ENCODE data around the gene KLK10.

The KLK10 gene

DNA sequence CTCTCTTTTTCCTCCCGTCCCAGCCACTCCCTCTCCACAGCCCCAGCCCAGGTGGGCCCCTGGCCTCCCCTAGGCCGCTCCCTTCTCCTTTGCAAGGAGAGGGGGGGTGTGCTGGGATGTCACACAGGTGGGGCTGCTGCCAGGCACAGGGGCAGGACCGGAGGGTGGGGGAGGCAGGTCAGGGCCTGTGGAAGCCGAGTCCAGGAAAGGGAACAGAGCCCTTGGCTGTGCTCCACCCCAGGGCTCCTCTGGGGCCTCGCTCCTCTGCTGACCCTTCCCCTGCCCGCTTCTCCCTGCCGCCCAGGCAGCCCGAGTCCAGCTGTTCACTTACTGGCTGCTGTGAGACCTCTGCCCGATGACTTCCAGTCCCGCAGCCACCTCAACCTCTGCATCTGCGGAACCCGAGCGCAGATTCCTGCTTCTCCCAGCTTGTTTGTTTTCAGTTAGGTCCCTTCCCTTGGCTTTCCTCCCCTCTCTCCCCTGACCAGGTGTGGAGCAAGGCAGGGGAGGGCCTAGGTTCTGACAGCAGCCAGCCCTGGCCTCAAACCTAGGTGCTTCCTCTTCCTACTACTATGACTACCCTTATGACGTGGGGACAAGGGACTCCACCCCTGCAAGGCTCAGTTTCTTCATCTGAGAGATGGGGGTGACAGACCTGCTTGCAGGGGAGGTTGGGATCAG lies 7.8 kb upstream of the KLK10 start:
- DNase-seq (ENCODE audit: low read depth in 3 of 3, low spot score in 1 of 3): no peak

DNA sequence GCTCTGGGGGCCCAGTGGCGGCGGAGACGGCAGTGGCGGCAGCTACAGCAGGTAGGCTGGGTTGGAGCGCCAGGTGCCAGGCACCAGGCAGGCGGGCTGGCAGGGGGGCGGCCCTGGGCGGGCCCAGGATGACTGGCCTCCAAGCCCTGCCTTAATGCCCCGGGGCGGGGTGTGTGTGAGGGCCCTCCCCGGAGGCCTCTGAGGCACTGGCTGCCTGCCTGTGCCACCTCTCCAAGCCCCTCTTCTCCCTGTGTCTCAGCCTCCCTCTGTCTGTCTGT lies 7.0 kb upstream of the KLK10 start, which contains the start of gene KLK11:
Gene KLK11 (minus strand): TSS at position 63 of the 278 bp plus-strand sequence. CDS start 985 bp downstream, outside the sequence.
- DNase-seq (ENCODE audit: low read depth in 3 of 3, low spot score in 1 of 3): no peak

- DNase-seq (ENCODE audit: low read depth in 3 of 3, low spot score in 1 of 3): no peak
These were observed 6.5 kb upstream of the KLK10 start for GRCh38 chr19:51025809-51026553.

- DNase-seq (ENCODE audit: low read depth in 3 of 3, low spot score in 1 of 3): no peak
These were observed 5.9 kb upstream of the KLK10 start for GRCh38 chr19:51025401-51025800.

- DNase-seq (ENCODE audit: low read depth in 3 of 3, low spot score in 1 of 3): no peak
These were observed 5.4 kb upstream of the KLK10 start for GRCh38 chr19:51024924-51025323.

GRCh38 chr19:51023946-51024345 lies 4.4 kb upstream of the KLK10 start:
- DNase-seq (ENCODE audit: low read depth in 3 of 3, low spot score in 1 of 3): no peak

DNA sequence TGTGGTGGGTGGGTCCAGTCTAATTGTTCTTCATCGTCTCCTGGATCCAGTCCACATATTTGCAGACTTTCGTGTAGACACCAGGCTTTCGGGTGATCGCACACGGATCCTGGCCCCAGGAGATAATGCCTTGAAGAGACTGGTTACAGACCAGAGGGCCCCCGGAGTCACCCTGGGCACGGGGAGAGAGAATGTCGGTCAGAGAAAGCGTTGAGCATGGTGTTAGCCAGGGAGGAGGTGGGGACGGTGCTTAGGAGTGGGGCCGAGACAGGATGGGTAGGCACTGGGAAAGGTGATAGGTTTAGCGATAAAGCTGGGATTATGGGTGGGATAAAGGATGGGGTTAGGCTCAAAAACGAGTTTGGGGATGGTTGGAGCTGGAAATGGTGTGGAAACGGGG lies 3.0 kb upstream of the KLK10 start:
- DNase-seq (ENCODE audit: low read depth in 3 of 3, low spot score in 1 of 3): no peak

GRCh38 chr19:51020988-51021651 lies 1.6 kb upstream of the KLK10 start:
- no peak for DNase-seq (ENCODE audit: low read depth in 3 of 3, low spot score in 1 of 3)

DNA sequence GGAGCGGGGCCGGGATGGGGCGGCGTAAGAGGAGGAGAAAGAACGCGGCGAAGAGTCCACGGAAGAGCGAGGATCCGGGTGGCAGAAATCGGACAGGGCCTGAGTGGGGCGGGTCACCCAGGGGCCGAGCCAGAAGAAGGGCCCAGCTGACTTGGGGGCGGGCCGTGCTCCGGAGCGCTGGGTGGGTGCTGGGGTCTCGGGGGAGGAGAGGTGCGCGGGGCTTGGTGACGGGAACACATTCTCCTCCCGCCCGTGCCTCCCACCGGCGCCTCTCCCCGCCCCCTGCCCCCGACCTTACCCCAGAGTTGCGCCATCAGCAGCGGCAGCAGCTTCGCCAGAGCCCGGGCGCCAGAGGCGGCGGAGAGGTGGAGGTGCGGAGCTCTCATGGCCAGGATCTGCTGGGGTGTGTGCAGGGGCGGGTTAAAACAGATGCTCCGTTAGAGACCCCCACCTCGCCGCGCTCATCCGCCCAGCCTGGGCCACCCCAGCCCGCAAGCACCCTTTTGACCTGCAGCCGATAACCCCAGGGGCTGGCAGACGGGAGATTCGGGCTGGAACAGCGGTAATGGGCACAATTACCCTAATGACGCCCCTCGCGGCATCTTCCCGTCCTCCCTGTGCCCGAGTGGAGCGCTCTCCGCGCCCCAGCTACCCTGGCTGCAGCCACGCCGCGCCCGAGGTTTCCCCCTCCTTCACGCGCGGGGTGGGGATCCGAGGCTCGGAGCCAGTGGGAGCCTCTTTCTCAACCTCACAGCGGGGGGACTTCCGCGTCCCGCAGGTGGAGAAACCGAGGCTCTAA lies 565 bp downstream of the KLK10 start:
- no peak for DNase-seq (ENCODE audit: low read depth in 3 of 3, low spot score in 1 of 3)

GRCh38 chr19:51016798-51017683 lies 2.5 kb downstream of the KLK10 start:
- peak in 2 of 3 donors; percentile 5 to 61 for DNase-seq (ENCODE audit: low read depth in 3 of 3, low spot score in 1 of 3)

- DNase-seq (ENCODE audit: low read depth in 3 of 3, low spot score in 1 of 3): no peak
These were observed 3.7 kb downstream of the KLK10 start for GRCh38 chr19:51015691-51016267.

GRCh38 chr19:51014242-51014641 lies 5.3 kb downstream of the KLK10 start:
- DNase-seq (ENCODE audit: low read depth in 3 of 3, low spot score in 1 of 3): no peak

DNA sequence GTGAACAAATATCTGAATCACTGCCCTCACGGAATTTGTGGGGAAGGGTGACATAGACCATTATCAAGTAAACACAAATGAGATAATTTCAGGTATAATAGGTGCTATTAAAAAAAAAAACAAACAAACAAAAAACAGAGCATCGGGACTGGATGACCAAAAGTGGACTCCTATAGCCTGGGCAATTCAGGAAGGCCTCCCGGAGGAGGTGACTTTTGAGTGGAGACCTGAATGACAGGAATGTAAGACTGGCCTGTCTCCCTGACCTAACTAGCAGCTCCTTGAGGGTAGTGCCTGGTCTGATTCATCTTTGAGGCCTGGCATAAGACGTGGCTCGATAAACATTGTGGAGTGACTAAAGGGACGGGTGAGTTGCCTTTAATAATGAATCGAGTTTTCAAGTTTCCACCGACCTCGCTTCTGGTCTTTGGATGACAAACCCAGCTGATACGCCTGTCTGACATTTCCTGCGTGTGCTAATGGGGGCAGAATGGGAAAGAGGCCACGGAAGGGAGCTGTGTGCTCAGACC lies 6.8 kb downstream of the KLK10 start:
- DNase-seq (ENCODE audit: low read depth in 3 of 3, low spot score in 1 of 3): no peak

GRCh38 chr19:51010066-51010795 lies 9.3 kb downstream of the KLK10 start:
- DNase-seq (ENCODE audit: low read depth in 3 of 3, low spot score in 1 of 3): no peak

GRCh38 chr19:51009061-51009891 lies 10.2 kb downstream of the KLK10 start:
- no peak for DNase-seq (ENCODE audit: low read depth in 3 of 3, low spot score in 1 of 3)

DNA sequence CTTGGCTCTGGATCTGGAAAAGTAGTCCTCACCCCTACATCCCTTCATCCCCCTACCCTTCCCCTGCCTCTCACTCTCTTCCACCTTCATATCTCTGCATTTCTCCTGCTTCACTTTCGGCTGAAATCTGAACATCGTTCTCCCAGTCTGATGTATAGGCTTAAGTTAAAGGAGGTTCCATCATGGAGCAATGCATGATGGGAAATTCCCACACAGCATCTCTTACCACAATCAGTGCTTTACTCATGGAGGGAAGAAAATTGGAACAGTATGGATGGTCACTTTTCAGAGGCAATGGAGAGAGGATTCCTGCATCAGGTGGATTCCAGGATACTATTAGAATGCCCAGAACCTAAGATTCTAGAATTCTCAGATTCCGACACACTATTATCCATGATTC lies 12.0 kb downstream of the KLK10 start:
- no peak for DNase-seq (ENCODE audit: low read depth in 3 of 3, low spot score in 1 of 3)

DNA sequence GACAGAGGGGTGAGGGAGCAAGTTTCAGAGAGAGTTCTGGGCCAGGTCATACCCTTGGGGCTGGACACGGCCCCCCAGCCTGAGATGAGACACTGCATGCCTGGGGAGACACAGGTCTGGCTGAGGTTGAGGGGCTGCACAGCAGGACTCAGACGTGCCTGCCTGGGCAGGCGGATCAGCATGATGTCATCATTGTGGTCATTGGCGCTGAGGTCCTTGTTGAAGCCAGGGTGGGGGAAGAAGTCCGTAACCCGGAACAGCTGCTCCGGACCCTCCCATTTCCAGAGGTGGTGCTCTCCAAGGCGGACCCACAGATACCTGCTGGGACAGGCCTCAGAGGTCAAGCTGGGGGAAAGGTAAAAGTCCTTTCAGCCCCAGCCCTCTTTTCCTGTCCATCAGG lies 13.1 kb downstream of the KLK10 start:
- no peak for DNase-seq (ENCODE audit: low read depth in 3 of 3, low spot score in 1 of 3)

DNA sequence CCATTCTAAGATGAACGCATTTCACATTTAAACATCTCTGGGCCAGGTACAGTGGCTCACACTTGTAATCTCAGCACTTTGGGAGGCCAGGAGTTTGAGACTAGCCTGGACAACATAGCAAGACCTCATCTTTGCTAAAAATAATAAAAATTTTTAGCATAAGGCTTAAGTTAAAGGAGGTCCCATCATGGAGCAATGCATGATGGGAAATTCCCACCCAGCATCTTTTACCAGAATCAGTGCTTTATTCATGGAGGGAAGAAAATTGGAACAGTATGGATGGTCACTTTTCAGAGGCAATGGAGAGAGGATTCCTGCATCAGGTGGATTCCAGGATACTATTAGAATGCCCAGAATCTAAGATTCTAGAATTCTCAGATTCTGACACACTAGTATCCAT lies 14.3 kb downstream of the KLK10 start:
- DNase-seq (ENCODE audit: low read depth in 3 of 3, low spot score in 1 of 3): no peak
